Loucy (cell line): ENCODE data around the gene CCDC69.

Experiments
- CTCF ChIP-seq: fragments of 200-600 bp; sonication (generic); conservative IDR thresholded peaks from 2 replicates; pipeline ENCODE4 v1.5.1; 2014; ENCODE audit warnings: mild to moderate bottlenecking, antibody characterized with exemption, low read length
- EZH2phosphoT487 ChIP-seq: fragments of 200-600 bp; IDR thresholded peaks from 2 replicates; pipeline ENCODE4 v1.6.1; 2018; ENCODE audit warnings: antibody characterized with exemption, mild to moderate bottlenecking, moderate library complexity, borderline replicate concordance

GRCh38 chr5:151168602-151169344, 55.1 kb downstream of the CCDC69 start:
- TF ChIP-seq CTCF (no peak), EZH2phosphoT487 (no peak)
